Measurements from ENCODE around the gene AKR1D1.

AKR1D1 gene

DNA sequence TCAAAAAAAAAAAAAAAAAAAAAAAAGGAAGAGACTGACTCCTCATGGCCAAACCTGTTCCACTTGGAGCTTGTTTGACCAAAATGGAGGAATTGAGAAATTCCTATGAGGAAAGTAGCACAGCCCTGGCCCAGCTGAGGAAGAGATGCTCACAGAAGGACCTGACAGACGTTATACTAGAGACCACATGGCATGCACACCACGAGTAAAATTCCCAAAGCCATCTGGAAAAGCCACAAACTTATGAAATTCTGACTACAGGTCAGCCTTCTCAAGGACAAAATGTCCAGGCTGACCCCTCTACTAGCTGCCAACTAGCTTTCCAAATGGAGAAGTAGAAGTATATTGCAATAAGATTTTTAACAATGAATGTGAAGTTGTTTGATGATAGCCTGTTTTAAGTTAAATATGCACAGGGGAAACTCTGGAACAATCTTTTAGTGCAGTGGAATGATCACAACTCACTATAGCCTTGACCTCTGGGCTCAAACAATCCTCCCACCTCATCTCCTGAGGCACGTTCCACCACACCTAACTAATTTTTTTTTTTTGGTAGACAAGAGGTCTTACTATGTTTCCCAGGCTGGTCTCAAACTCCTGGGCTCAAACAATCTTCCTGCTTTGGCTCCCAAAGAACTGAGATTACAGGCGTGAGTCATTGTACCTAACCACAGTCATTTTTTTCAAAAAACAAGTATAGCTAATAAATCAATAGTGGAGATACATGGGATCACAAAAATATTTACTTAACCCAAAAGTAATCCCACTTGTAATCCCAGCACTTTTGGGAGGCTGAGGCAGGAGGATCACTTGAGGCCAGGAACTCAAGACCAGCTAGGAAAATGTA is 75.7 kb downstream of the AKR1D1 start:
- H3K4me3 ChIP-seq (ENCODE audit: low read depth, low read length) = no peak overlapping the region
- no peak for DNase-seq (ENCODE audit: low read depth)
- no peak for TF ChIP-seq CTCF (IDR thresholded peaks at IDR 0.05; ENCODE audit: low read depth, low read length, missing control alignments)

DNA sequence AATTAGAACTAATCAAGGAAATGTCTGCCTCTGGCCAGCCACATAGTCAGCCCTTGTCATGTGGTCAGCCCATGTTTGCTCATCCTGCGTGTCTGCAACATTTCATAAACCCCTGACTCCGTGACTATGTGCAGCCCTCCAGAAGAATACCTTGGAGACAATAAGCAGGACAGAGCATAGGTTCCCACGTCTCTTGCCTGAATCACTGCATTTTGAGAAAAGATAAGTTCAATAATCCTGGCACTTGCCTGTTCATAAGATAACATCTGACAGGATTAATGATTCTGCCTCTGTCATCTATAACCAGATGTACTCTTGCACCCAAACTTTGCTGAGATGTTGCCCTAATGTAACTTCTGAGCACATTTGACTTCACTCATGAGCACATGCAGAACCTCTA is 78.4 kb downstream of the AKR1D1 start:
- no peak for TF ChIP-seq CTCF (IDR thresholded peaks at IDR 0.05; ENCODE audit: low read depth, low read length, missing control alignments)
- no peak for DNase-seq (ENCODE audit: low read depth)

GRCh38 chr7:138157702-138158101 is 81.4 kb downstream of the AKR1D1 start:
- TF ChIP-seq CTCF (IDR thresholded peaks at IDR 0.05; ENCODE audit: low read depth, low read length, missing control alignments) = no peak
- H3K4me3 ChIP-seq (ENCODE audit: low read depth, low read length) = no peak overlapping the region

More for the DNA sequence above, 78.4 kb downstream of the AKR1D1 start:
- no peak overlapping the region for H3K4me3 ChIP-seq (ENCODE audit: low read depth, low read length)

DNA sequence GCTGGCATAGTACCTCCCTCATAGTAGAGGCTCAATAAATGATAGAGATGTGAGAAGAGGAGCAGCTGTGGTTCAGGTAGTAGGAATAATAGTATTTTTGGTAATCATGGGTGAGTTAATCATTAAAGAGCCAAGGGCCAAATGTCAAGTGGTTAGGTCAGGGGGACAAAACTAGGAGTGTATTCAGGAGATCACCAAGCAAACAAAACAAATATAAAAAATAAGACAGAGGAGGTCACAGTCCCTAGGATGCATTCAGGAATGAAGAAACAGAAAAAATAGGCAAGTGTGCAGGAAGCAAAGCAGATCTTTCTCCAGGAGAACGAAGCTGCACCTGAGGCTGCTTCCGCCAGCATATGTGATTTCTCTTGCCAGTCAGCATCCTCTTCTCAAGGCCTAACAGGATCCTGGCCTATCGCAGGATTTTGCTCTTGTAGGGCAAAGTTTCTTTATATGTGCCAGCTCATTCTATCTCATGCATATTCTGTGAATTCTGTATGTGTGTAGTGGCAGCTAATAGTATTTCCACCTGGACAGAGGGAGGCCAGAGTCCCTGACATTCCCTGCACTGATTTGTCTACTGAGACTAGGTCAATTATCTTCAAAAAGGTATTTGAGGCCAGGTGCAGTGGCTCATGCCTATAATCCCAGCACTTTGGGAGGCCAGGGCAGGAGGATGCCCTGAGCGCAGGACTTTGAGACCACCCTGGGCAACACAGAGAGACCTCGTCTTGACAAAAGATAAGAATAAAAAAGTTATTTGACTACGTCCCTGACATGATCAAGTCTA is 82.7 kb downstream of the AKR1D1 start:
- no peak for DNase-seq (ENCODE audit: low read depth)
- TF ChIP-seq CTCF (IDR thresholded peaks at IDR 0.05; ENCODE audit: low read depth, low read length, missing control alignments) = no peak
- no peak overlapping the region for H3K4me3 ChIP-seq (ENCODE audit: low read depth, low read length)

More at GRCh38 chr7:138157702-138158101, 81.4 kb downstream of the AKR1D1 start:
- no peak for DNase-seq (ENCODE audit: low read depth)

DNA sequence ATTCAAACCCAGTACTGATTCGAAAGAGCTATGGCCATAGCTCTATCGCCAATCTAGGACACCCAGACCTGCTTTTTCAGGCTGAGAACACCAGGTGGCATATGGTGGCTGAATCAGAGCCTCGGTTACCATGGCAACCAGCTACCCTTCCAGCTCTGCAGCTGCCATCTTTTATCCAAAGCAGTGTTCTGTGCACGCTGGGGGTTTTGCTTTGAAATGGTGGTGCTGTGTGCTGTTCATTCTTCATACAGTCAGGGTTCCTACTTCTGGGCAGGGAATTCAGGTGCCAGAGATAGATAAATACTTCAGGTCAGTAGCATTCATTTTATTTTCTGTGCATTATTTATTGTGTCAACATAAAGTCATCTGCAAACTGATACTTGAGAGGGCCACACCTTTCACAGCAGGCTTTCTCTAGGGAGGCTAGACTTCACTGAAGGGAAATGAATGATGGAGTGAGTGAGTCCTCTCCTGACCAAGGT is 85.4 kb downstream of the AKR1D1 start:
- peak; percentile 85 for DNase-seq (ENCODE audit: low read depth)
- TF ChIP-seq CTCF (IDR thresholded peaks at IDR 0.05; ENCODE audit: low read depth, low read length, missing control alignments) = peak; percentile 79

DNA sequence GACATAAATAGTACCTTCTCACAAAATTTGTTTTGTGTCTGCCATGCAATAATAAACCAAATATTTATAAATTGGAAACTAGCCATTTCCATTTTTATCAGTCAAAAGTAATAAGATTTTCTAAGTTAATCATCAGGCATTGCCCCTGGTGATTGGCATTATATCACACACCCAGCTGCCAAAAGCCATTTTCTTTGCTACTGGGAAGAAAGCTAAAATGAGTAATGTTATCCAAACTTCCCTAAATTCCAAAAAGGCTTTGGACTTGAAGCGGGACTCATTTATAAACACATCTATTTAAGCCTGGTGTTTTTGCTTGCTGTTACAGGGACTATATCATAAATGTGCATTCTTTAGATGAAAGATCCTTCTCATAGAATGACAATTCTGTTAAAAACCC is 86.0 kb downstream of the AKR1D1 start:
- no peak for TF ChIP-seq CTCF (IDR thresholded peaks at IDR 0.05; ENCODE audit: low read depth, low read length, missing control alignments)
- no peak overlapping the region for H3K4me3 ChIP-seq (ENCODE audit: low read depth, low read length)
- no peak for DNase-seq (ENCODE audit: low read depth)

More for the DNA sequence above, 85.4 kb downstream of the AKR1D1 start:
- no peak overlapping the region for H3K4me3 ChIP-seq (ENCODE audit: low read depth, low read length)
